ENCODE data around the gene PAH.
A peak's percentile ranks its signal among the peaks of the same experiment; 100 is the strongest.
"Not testable (repeated sequence)": the region's sequence is repeated elsewhere in the genome, so short reads cannot be mapped to it uniquely, and the experiment has no call there.

Gene PAH

GRCh38 chr12:102888511-102888910 lies 28.5 kb downstream of the PAH start:
- no peak for DNase-seq

- no peak for DNase-seq
These were observed 31.8 kb downstream of the PAH start for GRCh38 chr12:102885043-102885932.

- DNase-seq = peak; percentile 39
These were observed 33.7 kb downstream of the PAH start for GRCh38 chr12:102883204-102883799.

- no peak for DNase-seq
These were observed 36.3 kb downstream of the PAH start for GRCh38 chr12:102880783-102881182.

GRCh38 chr12:102879144-102879763 lies 37.8 kb downstream of the PAH start:
- DNase-seq = peak; percentile 82

GRCh38 chr12:102876883-102877282 lies 40.2 kb downstream of the PAH start:
- DNase-seq = no peak

- DNase-seq = no peak
These were observed 42.2 kb downstream of the PAH start for GRCh38 chr12:102874819-102875218.

- DNase-seq = no peak
These were observed 44.0 kb downstream of the PAH start for GRCh38 chr12:102873077-102873476.

- DNase-seq = no peak
These were observed 46.0 kb downstream of the PAH start for GRCh38 chr12:102871014-102871413.

- no peak for DNase-seq
These were observed 47.5 kb downstream of the PAH start for GRCh38 chr12:102869571-102869970.

- no peak for DNase-seq
These were observed 51.0 kb downstream of the PAH start for GRCh38 chr12:102865821-102866615.

GRCh38 chr12:102862486-102862885 lies 54.6 kb downstream of the PAH start:
- DNase-seq = no peak

- DNase-seq = no peak
These were observed 65.8 kb downstream of the PAH start for GRCh38 chr12:102851246-102851645.

- DNase-seq = no peak
These were observed 67.2 kb downstream of the PAH start for GRCh38 chr12:102849722-102850447.

- DNase-seq = no peak
These were observed 68.2 kb downstream of the PAH start for GRCh38 chr12:102848832-102849231.

GRCh38 chr12:102847131-102847530 lies 69.9 kb downstream of the PAH start:
- DNase-seq = no peak

GRCh38 chr12:102833687-102834441 lies 83.2 kb downstream of the PAH start:
- DNase-seq = no peak

- not testable (repeated sequence) for DNase-seq
These were observed 84.2 kb downstream of the PAH start for GRCh38 chr12:102832826-102833225.

- DNase-seq = no peak
These were observed 92.7 kb downstream of the PAH start for GRCh38 chr12:102824218-102824835.

- DNase-seq = no peak
These were observed 95.9 kb downstream of the PAH start for GRCh38 chr12:102821149-102821548.

GRCh38 chr12:102816816-102817434 lies 100.1 kb downstream of the PAH start:
- peak; percentile 38 for DNase-seq

Data from NCI-H1694 (cell line).